ENCODE results near the gene CDK3. TPM values are rescaled to one million over a fixed set of nuclear protein-coding genes. Genes with fewer than 3 reads are reported as not detected.
A peak's percentile ranks its signal among the peaks of the same experiment; 100 is the strongest.

Gene CDK3
- total RNA-seq, 1 experiment from 2014 or later, result 9.8 TPM

DNA sequence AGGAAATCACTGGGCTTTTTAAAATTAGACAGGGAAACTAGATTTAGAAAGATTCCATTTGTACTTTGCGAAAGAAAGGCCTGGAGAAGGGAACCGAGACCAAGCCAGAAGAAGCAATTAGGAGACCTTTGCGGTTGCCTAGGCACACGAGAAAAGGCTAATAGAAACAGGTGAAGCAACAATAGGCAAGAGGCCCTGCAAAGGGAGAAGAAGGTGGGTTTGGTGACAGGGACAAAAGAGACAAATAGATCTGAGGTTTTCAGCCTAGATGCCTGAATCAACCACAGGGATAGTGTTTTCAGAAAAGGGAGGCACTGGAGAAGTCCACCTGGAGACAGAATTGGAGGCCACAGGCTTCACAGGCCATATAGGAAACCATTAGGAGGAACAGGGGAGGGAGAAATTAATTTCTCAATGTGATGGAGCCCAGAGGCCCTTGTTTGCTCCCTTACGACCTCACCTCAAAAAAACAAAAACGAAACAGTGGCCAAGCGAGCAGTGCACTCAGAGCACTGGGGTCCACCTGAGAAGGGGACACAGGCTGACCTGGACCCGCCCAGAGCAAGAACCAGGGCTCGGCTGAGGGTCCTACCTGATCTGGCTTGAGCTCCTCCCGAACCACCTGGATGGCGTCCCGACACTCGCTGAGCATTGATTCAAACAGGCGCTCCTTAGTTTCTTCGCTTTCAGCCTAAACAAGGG, 49.3 kb downstream of the CDK3 start:
- no peaks in the 10 kb centered on the region for H3K27me3 Mint-ChIP-seq (ENCODE audit: unreplicated experiment)
- intact Hi-C loops (cut with micrococcal nuclease; ENCODE audit: unreplicated experiment), result no loop called here
- TF ChIP-seq, protein P1, sequence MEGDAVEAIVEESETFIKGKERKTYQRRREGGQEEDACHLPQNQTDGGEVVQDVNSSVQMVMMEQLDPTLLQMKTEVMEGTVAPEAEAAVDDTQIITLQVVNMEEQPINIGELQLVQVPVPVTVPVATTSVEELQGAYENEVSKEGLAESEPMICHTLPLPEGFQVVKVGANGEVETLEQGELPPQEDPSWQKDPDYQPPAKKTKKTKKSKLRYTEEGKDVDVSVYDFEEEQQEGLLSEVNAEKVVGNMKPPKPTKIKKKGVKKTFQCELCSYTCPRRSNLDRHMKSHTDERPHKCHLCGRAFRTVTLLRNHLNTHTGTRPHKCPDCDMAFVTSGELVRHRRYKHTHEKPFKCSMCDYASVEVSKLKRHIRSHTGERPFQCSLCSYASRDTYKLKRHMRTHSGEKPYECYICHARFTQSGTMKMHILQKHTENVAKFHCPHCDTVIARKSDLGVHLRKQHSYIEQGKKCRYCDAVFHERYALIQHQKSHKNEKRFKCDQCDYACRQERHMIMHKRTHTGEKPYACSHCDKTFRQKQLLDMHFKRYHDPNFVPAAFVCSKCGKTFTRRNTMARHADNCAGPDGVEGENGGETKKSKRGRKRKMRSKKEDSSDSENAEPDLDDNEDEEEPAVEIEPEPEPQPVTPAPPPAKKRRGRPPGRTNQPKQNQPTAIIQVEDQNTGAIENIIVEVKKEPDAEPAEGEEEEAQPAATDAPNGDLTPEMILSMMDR (IDR thresholded peaks at IDR 0.05; ENCODE audit: unreplicated experiment), result no peak
- CTCF ChIA-PET, result interaction anchor here (1.5 kb wide), 1 partner anchor 40 kb away, joined by 4 read pairs; no protein-coding TSS in a partner anchor
- DNase-seq, result no peak
- H3K36me3 Mint-ChIP-seq (ENCODE audit: insufficient read depth, unreplicated experiment), result peaks cover 86% of the 10 kb centered on the region
- peak overlapping the region; percentile 66 for H3K4me3 Mint-ChIP-seq (ENCODE audit: low read depth, unreplicated experiment)
- H3K9me3 Mint-ChIP-seq (ENCODE audit: low read depth, unreplicated experiment), result no peaks in the 10 kb centered on the region
- peaks cover 58% of the 10 kb centered on the region for H3K4me1 Mint-ChIP-seq (ENCODE audit: low read depth, unreplicated experiment)
- peak overlapping the region; percentile 94 for H3K27ac Mint-ChIP-seq (ENCODE audit: unreplicated experiment)
- BruUV-seq (replicated peaks), result no TSS peak

DNA sequence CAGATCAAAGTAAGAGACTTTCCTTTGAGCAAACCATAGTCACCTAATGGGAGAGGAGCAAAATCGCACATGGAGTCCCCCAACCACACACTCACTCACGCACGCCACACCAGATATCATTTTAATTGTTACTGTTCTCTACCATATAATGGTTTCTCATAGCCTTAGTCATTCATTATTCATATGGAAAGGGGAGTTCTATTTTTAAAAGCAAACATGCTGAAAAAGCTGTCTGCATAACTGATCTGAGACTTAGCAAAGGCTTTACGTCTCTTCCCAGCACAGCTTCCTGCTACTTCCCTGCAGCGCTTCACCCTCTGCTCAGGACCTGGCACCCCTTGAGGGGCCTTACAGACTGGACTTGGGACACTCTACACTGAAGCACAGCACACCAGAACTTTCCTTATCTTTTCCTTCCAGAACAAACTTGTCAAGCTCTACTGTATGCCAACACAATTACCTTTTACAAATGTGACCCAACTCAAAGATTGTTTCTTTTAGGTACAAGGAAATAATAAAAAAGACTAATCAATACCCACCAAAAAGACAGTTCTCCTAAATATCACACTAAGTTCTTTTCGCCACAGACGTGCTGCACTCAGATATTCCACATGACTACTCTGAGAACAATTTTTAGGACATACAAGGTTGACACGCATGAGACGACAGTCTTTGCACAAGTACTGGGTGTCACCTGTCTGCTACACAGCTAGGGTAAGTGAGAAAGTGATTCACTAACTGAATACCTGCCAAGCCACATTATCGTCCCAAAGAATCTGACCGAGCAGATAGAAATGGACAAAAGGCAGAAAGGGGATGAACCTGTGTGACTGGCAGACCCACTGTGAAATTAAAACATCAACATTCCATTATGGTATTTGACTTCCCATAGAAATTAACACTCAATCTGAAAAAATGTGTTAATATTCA, 50.1 kb downstream of the CDK3 start:
- intact Hi-C loops (cut with micrococcal nuclease; ENCODE audit: unreplicated experiment), result no loop called here
- CTCF ChIA-PET, result interaction anchor here (0.6 to 1.5 kb wide), 5 partner anchors 23 to 145 kb away, joined by 3 to 6 read pairs (median 4); partner anchors contain the start of gene EVPL
- peak; percentile 62 for DNase-seq
- no TSS peak for BruUV-seq (replicated peaks)
- H3K36me3 Mint-ChIP-seq (ENCODE audit: insufficient read depth, unreplicated experiment), result peaks cover 86% of the 10 kb centered on the region
- no peaks in the 10 kb centered on the region for H3K27me3 Mint-ChIP-seq (ENCODE audit: unreplicated experiment)
- peak overlapping the region; percentile 94 for H3K27ac Mint-ChIP-seq (ENCODE audit: unreplicated experiment)
- H3K4me3 Mint-ChIP-seq (ENCODE audit: low read depth, unreplicated experiment), result peak overlapping the region; percentile 66
- TF ChIP-seq, protein P1 (IDR thresholded peaks at IDR 0.05; ENCODE audit: unreplicated experiment), result no peak
- H3K4me1 Mint-ChIP-seq (ENCODE audit: low read depth, unreplicated experiment), result peaks cover 60% of the 10 kb centered on the region
- H3K9me3 Mint-ChIP-seq (ENCODE audit: low read depth, unreplicated experiment), result no peaks in the 10 kb centered on the region

DNA sequence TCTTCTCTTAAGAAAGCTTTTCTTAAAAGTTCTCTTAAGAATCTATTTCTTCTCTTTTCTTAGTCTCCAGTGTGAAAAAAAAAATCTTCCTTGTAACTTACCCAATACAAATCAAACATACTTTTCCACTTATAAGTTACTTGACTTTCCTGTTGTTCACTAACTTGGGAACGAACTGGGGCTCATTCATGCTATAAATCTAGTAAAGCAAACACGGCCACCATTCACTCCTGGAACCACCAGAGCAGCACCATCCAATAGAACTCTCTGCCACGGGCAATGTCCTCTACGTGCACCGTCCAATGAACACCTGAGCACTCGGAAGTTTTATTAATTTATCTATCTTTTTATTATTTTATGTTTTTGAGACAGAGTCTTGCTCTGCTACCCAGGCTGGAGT, 50.9 kb downstream of the CDK3 start:
- peak overlapping the region; percentile 66 for H3K4me3 Mint-ChIP-seq (ENCODE audit: low read depth, unreplicated experiment)
- H3K4me1 Mint-ChIP-seq (ENCODE audit: low read depth, unreplicated experiment), result peaks cover 67% of the 10 kb centered on the region
- H3K36me3 Mint-ChIP-seq (ENCODE audit: insufficient read depth, unreplicated experiment), result peaks cover 86% of the 10 kb centered on the region
- peak overlapping the region; percentile 94 for H3K27ac Mint-ChIP-seq (ENCODE audit: unreplicated experiment)
- BruUV-seq (replicated peaks), result no TSS peak
- no peaks in the 10 kb centered on the region for H3K9me3 Mint-ChIP-seq (ENCODE audit: low read depth, unreplicated experiment)
- TF ChIP-seq, protein P1 (IDR thresholded peaks at IDR 0.05; ENCODE audit: unreplicated experiment), result no peak
- no peak for DNase-seq
- intact Hi-C loops (cut with micrococcal nuclease; ENCODE audit: unreplicated experiment), result no loop called here
- CTCF ChIA-PET, result interaction anchor here (0.9 to 1.5 kb wide), 4 partner anchors 24 to 146 kb away, joined by 3 to 6 read pairs (median 4); partner anchors contain the start of gene EVPL
- no peaks in the 10 kb centered on the region for H3K27me3 Mint-ChIP-seq (ENCODE audit: unreplicated experiment)

DNA sequence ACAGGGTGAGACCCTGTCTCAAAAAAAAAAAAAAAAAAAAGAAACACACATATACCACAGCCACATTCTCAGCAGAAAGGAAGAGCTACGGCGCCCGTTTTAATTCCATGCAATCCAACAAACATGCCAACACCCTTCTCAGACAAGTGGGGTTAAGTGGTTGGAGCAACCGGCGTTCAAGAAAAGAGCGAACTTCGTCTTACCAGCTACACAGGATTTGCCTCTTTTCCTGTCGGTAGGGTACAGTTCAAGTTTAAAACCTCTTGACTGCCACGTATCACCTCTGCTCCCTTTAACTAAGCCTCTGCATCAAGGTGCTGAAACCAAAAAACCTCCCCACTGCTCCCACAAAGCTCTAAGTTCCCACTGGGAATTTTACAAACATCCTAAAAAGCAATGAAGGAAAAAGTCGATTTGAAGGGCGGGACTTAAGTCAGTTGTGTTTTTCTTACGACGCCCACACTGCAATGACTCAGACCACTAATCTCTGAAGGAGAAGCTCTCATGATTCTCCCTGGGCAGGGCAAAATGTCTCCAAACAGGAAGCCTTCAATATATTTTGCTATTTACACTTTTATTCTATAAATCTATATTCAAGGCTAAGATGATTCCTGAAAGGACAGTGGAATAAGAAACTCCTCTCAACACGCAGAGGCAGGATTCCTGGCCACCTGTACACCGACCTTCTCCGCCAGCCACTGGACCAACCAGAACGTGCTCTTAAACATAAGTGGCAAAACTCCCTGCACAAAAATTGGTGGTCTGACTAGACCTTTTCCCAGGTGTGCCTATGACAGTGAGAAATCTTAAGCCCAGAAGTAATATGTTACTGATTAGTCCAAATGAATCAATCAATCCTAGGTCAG, 52.8 kb downstream of the CDK3 start:
- no peaks in the 10 kb centered on the region for H3K27me3 Mint-ChIP-seq (ENCODE audit: unreplicated experiment)
- peak overlapping the region; percentile 98 for H3K27ac Mint-ChIP-seq (ENCODE audit: unreplicated experiment)
- H3K4me1 Mint-ChIP-seq (ENCODE audit: low read depth, unreplicated experiment), result peaks cover 75% of the 10 kb centered on the region
- CTCF ChIA-PET, result interaction anchor here (0.6 to 1.8 kb wide), 4 partner anchors 24 to 376 kb away, joined by 3 to 14 read pairs (median 4); no protein-coding TSS in a partner anchor
- H3K9me3 Mint-ChIP-seq (ENCODE audit: low read depth, unreplicated experiment), result no peaks in the 10 kb centered on the region
- H3K36me3 Mint-ChIP-seq (ENCODE audit: insufficient read depth, unreplicated experiment), result peaks cover 89% of the 10 kb centered on the region
- TF ChIP-seq, protein P1 (IDR thresholded peaks at IDR 0.05; ENCODE audit: unreplicated experiment), result no peak
- peak overlapping the region; percentile 68 for H3K4me3 Mint-ChIP-seq (ENCODE audit: low read depth, unreplicated experiment)
- BruUV-seq (replicated peaks), result TSS peak; percentile 66
- intact Hi-C loops (cut with micrococcal nuclease; ENCODE audit: unreplicated experiment), result no loop called here
- DNase-seq, result peak; percentile 48

Data from Calu3 (cell line).